ENCODE measurements around the gene CCDC9B. TPM values are rescaled to one million over a fixed set of nuclear protein-coding genes. Genes with fewer than 3 reads are reported as not detected.

CCDC9B gene
- total and polyA plus RNA-seq, 3 experiments from 2014 or later: 0.08 to 0.47 (median 0.39) TPM

GRCh38 chr15:40364251-40364650 is 23.5 kb upstream of the CCDC9B start:
- Histone ChIP-seq H3K4me1 (ENCODE audit: insufficient read depth, low read length) (peaks cover 29% of the 10 kb centered on the region), H3K27ac (ENCODE audit: low read depth, low read length) (no peak overlapping the region), H3K36me3 (ENCODE audit: insufficient read depth, low read length) (no peaks in the 10 kb centered on the region), H3K4me3 (ENCODE audit: low read length) (no peak overlapping the region), H3K9me3 (ENCODE audit: low read length) (no peaks in the 10 kb centered on the region), H3K27me3 (ENCODE audit: insufficient read depth, low read length, poor library complexity, severe bottlenecking) (no peaks in the 10 kb centered on the region)
- Mint-ChIP-seq H3K36me3 (peaks cover 0 to 5% (median 5%) of the 10 kb centered on the region in 3 donors), H3K4me1 (peaks cover 28 to 45% (median 42%) of the 10 kb centered on the region in 3 donors), H3K27me3 (no peaks in the 10 kb centered on the region), H3K4me3 (no peak overlapping the region), H3K9me3 (no peaks in the 10 kb centered on the region), H3K27ac (peak overlapping the region in 1 of 8 donors; percentile 68)
- ChIA-PET CTCF (interaction anchor here (0.7 to 1.7 kb wide), 6 partner anchors 15 to 85 kb away, joined by 3 to 4 read pairs (median 3); partner anchors contain the start of gene KNSTRN), POLR2A (no interaction called here)
- no peak for DNase-seq

GRCh38 chr15:40363611-40364010 is 22.9 kb upstream of the CCDC9B start:
- CTCF ChIA-PET: interaction anchor here (1.4 to 1.5 kb wide), 2 partner anchors 19 to 59 kb away, joined by 3 read pairs; no protein-coding TSS in a partner anchor
- H3K4me1 Mint-ChIP-seq: peaks cover 33 to 48% (median 45%) of the 10 kb centered on the region in 3 donors
- H3K4me3 Mint-ChIP-seq: no peak overlapping the region
- no peaks in the 10 kb centered on the region for H3K27me3 Mint-ChIP-seq
- peaks cover 34% of the 10 kb centered on the region for H3K4me1 ChIP-seq (ENCODE audit: insufficient read depth, low read length)
- POLR2A ChIA-PET: no interaction called here
- no peak overlapping the region for H3K27ac Mint-ChIP-seq
- H3K36me3 Mint-ChIP-seq: peaks cover 0 to 5% (median 5%) of the 10 kb centered on the region in 3 donors
- H3K9me3 ChIP-seq (ENCODE audit: low read length): no peaks in the 10 kb centered on the region
- H3K27me3 ChIP-seq (ENCODE audit: insufficient read depth, low read length, poor library complexity, severe bottlenecking): no peaks in the 10 kb centered on the region
- no peaks in the 10 kb centered on the region for H3K36me3 ChIP-seq (ENCODE audit: insufficient read depth, low read length)
- no peak for DNase-seq
- H3K9me3 Mint-ChIP-seq: no peaks in the 10 kb centered on the region
- H3K4me3 ChIP-seq (ENCODE audit: low read length): no peak overlapping the region
- H3K27ac ChIP-seq (ENCODE audit: low read depth, low read length): no peak overlapping the region

- CTCF ChIA-PET: no interaction called here
Measured at GRCh38 chr15:40361640-40362039, 20.9 kb upstream of the CCDC9B start.

GRCh38 chr15:40360015-40360414 is 19.3 kb upstream of the CCDC9B start:
- POLR2A ChIA-PET: no interaction called here
- CTCF ChIA-PET: interaction anchor here (1.1 to 1.2 kb wide), 2 partner anchors 24 to 51 kb away, joined by 3 read pairs; no protein-coding TSS in a partner anchor
- H3K4me1 Mint-ChIP-seq: peaks cover 13 to 26% (median 20%) of the 10 kb centered on the region in 3 donors

More at GRCh38 chr15:40361640-40362039, 20.9 kb upstream of the CCDC9B start:
- H3K4me3 Mint-ChIP-seq: no peak overlapping the region
- Histone ChIP-seq H3K27me3 (ENCODE audit: insufficient read depth, low read length, poor library complexity, severe bottlenecking) (no peaks in the 10 kb centered on the region), H3K9me3 (ENCODE audit: low read length) (no peaks in the 10 kb centered on the region), H3K4me1 (ENCODE audit: insufficient read depth, low read length) (peaks cover 24% of the 10 kb centered on the region), H3K27ac (ENCODE audit: low read depth, low read length) (no peak overlapping the region), H3K36me3 (ENCODE audit: insufficient read depth, low read length) (no peaks in the 10 kb centered on the region), H3K4me3 (ENCODE audit: low read length) (no peak overlapping the region)
- peak overlapping the region in 1 of 8 donors; percentile 5 for H3K27ac Mint-ChIP-seq
- POLR2A ChIA-PET: no interaction called here
- DNase-seq: no peak
- H3K4me1 Mint-ChIP-seq: peaks cover 24 to 41% (median 34%) of the 10 kb centered on the region in 3 donors
- no peaks in the 10 kb centered on the region for H3K9me3 Mint-ChIP-seq
- peaks cover 0 to 5% (median 5%) of the 10 kb centered on the region in 3 donors for H3K36me3 Mint-ChIP-seq
- H3K27me3 Mint-ChIP-seq: peaks cover 0 to 1% of the 10 kb centered on the region in 2 donors

GRCh38 chr15:40358471-40359353 is 18.0 kb upstream of the CCDC9B start:
- POLR2A ChIA-PET: no interaction called here
- Mint-ChIP-seq H3K4me3 (peak overlapping the region; percentile 76 to 86 (median 80)), H3K27me3 (peaks cover 2 to 3% of the 10 kb centered on the region in 2 donors), H3K4me1 (peaks cover 13 to 21% (median 20%) of the 10 kb centered on the region in 3 donors), H3K9me3 (no peaks in the 10 kb centered on the region), H3K36me3 (peaks cover 0 to 5% (median 5%) of the 10 kb centered on the region in 3 donors), H3K27ac (peak overlapping the region in 2 of 8 donors; percentile 24 to 56)
- Histone ChIP-seq H3K36me3 (ENCODE audit: insufficient read depth, low read length) (no peaks in the 10 kb centered on the region), H3K27ac (ENCODE audit: low read depth, low read length) (no peak overlapping the region), H3K4me3 (ENCODE audit: low read length) (peak overlapping the region; percentile 59), H3K27me3 (ENCODE audit: insufficient read depth, low read length, poor library complexity, severe bottlenecking) (no peaks in the 10 kb centered on the region), H3K4me1 (ENCODE audit: insufficient read depth, low read length) (peaks cover 11% of the 10 kb centered on the region), H3K9me3 (ENCODE audit: low read length) (no peaks in the 10 kb centered on the region)
- CTCF ChIA-PET: interaction anchor here (1.3 to 4.3 kb wide), 3 partner anchors 21 to 84 kb away, joined by 4 to 24 read pairs (median 7); no protein-coding TSS in a partner anchor
- DNase-seq: peak in 3 of 5 donors; percentile 13 to 64 (median 23)

More at GRCh38 chr15:40360015-40360414, 19.3 kb upstream of the CCDC9B start:
- H3K27me3 Mint-ChIP-seq: peaks cover 0 to 1% of the 10 kb centered on the region in 2 donors
- peaks cover 0 to 5% (median 5%) of the 10 kb centered on the region in 3 donors for H3K36me3 Mint-ChIP-seq
- Histone ChIP-seq H3K4me1 (ENCODE audit: insufficient read depth, low read length) (peaks cover 11% of the 10 kb centered on the region), H3K27me3 (ENCODE audit: insufficient read depth, low read length, poor library complexity, severe bottlenecking) (no peaks in the 10 kb centered on the region), H3K9me3 (ENCODE audit: low read length) (no peaks in the 10 kb centered on the region), H3K27ac (ENCODE audit: low read depth, low read length) (no peak overlapping the region), H3K4me3 (ENCODE audit: low read length) (no peak overlapping the region), H3K36me3 (ENCODE audit: insufficient read depth, low read length) (no peaks in the 10 kb centered on the region)
- DNase-seq: no peak
- H3K4me3 Mint-ChIP-seq: peak overlapping the region in 1 of 7 donors; percentile 80
- H3K27ac Mint-ChIP-seq: peak overlapping the region in 1 of 8 donors; percentile 56
- no peaks in the 10 kb centered on the region for H3K9me3 Mint-ChIP-seq

- Histone ChIP-seq H3K36me3 (ENCODE audit: insufficient read depth, low read length) (no peaks in the 10 kb centered on the region), H3K4me3 (ENCODE audit: low read length) (peak within 1 kb of the TSS; percentile 81), H3K9me3 (ENCODE audit: low read length) (no peaks in the 10 kb centered on the region), H3K27me3 (ENCODE audit: insufficient read depth, low read length, poor library complexity, severe bottlenecking) (no peaks in the 10 kb centered on the region), H3K4me1 (ENCODE audit: insufficient read depth, low read length) (peaks cover 11% of the 10 kb centered on the region), H3K27ac (ENCODE audit: low read depth, low read length) (no peak within 1 kb of the TSS)
- Mint-ChIP-seq H3K27me3 (peaks cover 5 to 6% of the 10 kb centered on the region in 2 donors), H3K36me3 (peaks cover 0 to 5% (median 5%) of the 10 kb centered on the region in 3 donors), H3K4me3 (peak within 1 kb of the TSS; percentile 80 to 91 (median 83)), H3K4me1 (peaks cover 13 to 20% (median 18%) of the 10 kb centered on the region in 3 donors), H3K9me3 (no peaks in the 10 kb centered on the region), H3K27ac (peak within 1 kb of the TSS in 4 of 8 donors; percentile 24 to 56 (median 44))
- CTCF ChIA-PET: interaction anchor here (1.0 to 4.3 kb wide), 6 partner anchors 9 to 83 kb away, joined by 3 to 24 read pairs (median 5); no protein-coding TSS in a partner anchor
- POLR2A ChIA-PET: no interaction called here
- DNase-seq: peak; percentile 87 to 92 (median 88)
Measured at GRCh38 chr15:40357723-40358470, 17.2 kb upstream of the CCDC9B start, which contains the start of gene DISP2. Gene DISP2 (plus strand): TSS chr15:40358219. CDS start chr15:40358322, 103 bp downstream.

GRCh38 chr15:40357246-40357645 is 16.5 kb upstream of the CCDC9B start:
- CTCF ChIA-PET: interaction anchor here (1.0 to 4.3 kb wide), 7 partner anchors 10 to 83 kb away, joined by 3 to 24 read pairs (median 6); no protein-coding TSS in a partner anchor
- peaks cover 9 to 18% (median 15%) of the 10 kb centered on the region in 3 donors for H3K4me1 Mint-ChIP-seq
- Histone ChIP-seq H3K9me3 (ENCODE audit: low read length) (no peaks in the 10 kb centered on the region), H3K4me3 (ENCODE audit: low read length) (no peak overlapping the region), H3K4me1 (ENCODE audit: insufficient read depth, low read length) (peaks cover 11% of the 10 kb centered on the region), H3K27me3 (ENCODE audit: insufficient read depth, low read length, poor library complexity, severe bottlenecking) (no peaks in the 10 kb centered on the region), H3K27ac (ENCODE audit: low read depth, low read length) (no peak overlapping the region), H3K36me3 (ENCODE audit: insufficient read depth, low read length) (no peaks in the 10 kb centered on the region)
- H3K9me3 Mint-ChIP-seq: no peaks in the 10 kb centered on the region
- peaks cover 5 to 6% of the 10 kb centered on the region in 2 donors for H3K27me3 Mint-ChIP-seq
- peaks cover 0 to 5% (median 0%) of the 10 kb centered on the region in 3 donors for H3K36me3 Mint-ChIP-seq
- peak overlapping the region in 1 of 8 donors; percentile 41 for H3K27ac Mint-ChIP-seq
- no peak for DNase-seq
- POLR2A ChIA-PET: no interaction called here
- H3K4me3 Mint-ChIP-seq: peak overlapping the region; percentile 25 to 91 (median 80)
